Jurkat, Clone E6-1 (cell line): ENCODE measurements around the gene MCM10.

Experiments
- DNase-seq: peaks from one replicate; pipeline ENCODE4 v3.0.0-alpha.2; 2011; ENCODE audit warnings: low read depth, low spot score
- H3K4me3 ChIP-seq: 2 replicates; pipeline ENCODE4 v1.5.1; 2011; ENCODE audit warnings: mild to moderate bottlenecking, low read length, control low read depth, moderate library complexity

Gene MCM10

DNA sequence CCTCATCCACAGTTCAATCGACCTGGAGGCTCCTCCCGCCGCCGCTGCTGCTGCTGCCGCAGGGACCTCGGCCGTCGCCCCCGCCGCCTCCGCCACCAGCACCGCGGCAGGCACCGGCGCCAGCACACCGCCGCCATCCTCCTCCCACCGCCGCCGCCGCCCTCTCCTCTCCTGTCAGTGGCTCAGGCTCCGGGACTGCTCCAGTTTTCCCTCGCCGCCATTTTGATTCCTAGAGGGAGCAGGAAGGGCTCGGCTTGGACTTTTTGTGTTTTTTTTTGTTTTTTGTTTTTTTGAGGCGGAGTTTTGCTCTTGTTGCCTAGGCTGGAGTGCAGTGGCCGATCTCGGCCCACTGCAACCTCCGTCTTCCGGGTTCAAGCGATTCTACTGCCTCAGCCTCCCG is 3.0 kb upstream of the MCM10 start:
- DNase-seq: no peak
- no peak overlapping the region for H3K4me3 ChIP-seq

DNA sequence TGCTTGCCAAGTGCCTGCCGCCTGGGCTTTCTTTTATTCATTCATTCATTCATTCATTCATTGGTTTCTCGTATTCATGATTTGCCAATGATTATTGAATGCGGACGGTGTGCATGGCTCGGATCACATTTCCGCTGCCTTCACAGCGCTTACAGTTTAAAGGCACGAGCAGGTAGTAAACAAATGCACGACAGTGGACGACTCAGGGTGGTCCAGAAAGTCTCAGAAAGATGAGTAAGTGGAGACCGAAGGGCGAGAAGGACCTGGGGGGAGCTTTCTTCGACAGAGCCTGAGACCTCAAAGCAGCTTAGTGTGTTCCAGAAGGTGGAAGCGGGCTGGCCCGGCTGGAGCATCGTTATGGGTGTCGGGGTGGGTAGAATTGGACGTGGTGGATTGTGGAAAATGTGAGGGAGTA is 506 bp downstream of the MCM10 start:
- DNase-seq: peak; percentile 9
- peak overlapping the region; percentile 96 for H3K4me3 ChIP-seq

GRCh38 chr10:13163859-13164258 is 2.5 kb downstream of the MCM10 start:
- no peak overlapping the region for H3K4me3 ChIP-seq
- no peak for DNase-seq

DNA sequence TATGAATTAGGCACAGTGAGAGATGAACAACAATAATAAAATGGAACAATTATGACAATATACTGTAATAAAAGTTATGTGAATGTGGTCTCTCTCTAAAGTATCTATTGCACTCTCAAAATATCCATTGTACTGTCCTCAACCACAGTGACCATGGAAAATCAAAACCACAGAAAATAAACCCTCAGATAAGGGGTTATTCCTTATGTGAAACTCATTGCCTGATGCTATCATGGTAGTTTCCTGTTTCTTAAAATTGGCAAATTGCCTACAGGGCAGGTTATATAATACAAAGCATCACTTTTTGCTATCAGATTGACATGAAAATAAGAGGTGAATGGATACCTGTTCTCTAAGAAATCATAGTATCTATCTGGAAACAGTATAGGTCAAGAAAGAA is 3.8 kb downstream of the MCM10 start:
- DNase-seq: no peak
- no peak overlapping the region for H3K4me3 ChIP-seq

DNA sequence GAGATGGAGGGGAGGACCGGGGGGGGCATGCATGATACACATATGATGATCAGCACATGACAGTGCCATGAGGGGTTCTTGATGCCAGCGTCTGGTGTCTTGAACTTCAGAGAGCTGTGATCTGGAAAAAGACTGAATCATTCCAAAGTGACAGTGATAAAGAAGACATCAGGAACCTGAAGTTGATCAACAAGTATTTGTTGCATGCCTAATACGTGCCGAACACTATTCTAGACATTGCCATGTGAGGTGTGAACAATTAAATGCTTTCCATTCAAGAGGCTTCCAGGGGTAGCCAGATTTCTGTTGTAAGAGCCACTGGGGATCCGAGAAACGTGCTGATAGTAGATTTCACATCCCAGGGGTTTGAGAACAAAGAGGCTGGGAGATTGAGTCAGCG is 6.2 kb downstream of the MCM10 start:
- no peak for DNase-seq
- no peak overlapping the region for H3K4me3 ChIP-seq

- no peak for DNase-seq
- no peak overlapping the region for H3K4me3 ChIP-seq
Measured at GRCh38 chr10:13168781-13169180, 7.4 kb downstream of the MCM10 start.

GRCh38 chr10:13173616-13174015 is 12.3 kb downstream of the MCM10 start:
- DNase-seq: no peak
- H3K4me3 ChIP-seq: no peak overlapping the region

DNA sequence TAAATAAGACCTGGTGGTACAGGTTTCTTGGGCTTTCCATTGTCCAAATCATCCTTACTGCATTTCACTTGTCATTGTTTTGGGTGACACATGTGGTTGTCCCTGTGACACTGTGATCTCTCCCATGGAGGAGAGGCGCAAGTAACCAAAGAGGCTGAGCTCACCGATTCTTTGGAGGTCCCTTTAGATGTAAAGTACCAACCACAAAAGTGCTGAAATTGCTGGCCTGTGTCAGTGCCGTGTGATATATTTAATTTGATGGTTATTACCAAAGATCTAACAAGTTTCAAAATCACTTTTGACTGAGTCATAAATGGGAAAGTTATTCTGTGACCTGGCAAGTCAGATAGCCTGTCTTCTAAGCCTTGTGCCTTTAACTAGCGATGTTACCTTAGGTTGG is 19.4 kb downstream of the MCM10 start:
- no peak overlapping the region for H3K4me3 ChIP-seq
- DNase-seq: no peak

DNA sequence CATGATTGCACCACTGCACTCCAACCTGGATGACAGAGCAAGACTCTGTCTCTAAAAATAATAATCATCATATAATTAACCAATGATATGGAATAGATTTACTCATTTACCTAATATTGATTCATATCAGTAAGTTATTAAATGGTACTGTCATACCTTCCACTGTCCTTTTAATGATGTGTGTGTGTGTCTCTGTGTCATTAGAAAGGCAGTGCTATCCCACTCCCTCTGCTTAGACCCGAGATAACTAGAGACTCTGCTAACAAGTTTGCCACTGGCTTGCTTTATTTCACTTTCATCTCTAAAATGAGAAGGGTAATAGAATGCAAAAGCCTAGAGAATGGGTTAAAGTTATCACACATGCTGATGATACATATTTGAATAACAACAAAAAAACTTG is 21.1 kb downstream of the MCM10 start:
- no peak for DNase-seq
- H3K4me3 ChIP-seq: no peak overlapping the region

- H3K4me3 ChIP-seq: no peak overlapping the region
- DNase-seq: no peak
Measured at GRCh38 chr10:13183625-13184024, 22.3 kb downstream of the MCM10 start.

DNA sequence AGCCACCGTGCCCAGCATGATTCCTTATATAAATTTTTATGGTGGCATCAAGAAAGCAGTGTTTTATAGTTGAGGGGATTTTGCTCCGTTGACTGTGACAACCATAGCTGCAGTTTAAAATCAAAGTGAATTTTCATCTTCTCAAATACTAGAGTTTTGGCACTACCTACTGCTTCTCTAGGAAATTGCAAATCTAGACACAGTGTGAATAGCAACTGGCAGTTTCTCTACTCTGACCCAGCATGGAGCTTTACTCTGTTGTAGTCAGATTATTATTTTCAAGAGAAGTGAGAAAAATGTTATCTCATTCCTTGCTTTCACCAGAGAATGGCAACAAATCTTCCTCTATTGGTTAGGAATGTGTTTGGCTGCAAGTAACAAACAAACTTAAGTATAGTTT is 22.9 kb downstream of the MCM10 start:
- no peak overlapping the region for H3K4me3 ChIP-seq
- no peak for DNase-seq

- no peak overlapping the region for H3K4me3 ChIP-seq
- no peak for DNase-seq
Measured at GRCh38 chr10:13184730-13185514, 23.6 kb downstream of the MCM10 start.

DNA sequence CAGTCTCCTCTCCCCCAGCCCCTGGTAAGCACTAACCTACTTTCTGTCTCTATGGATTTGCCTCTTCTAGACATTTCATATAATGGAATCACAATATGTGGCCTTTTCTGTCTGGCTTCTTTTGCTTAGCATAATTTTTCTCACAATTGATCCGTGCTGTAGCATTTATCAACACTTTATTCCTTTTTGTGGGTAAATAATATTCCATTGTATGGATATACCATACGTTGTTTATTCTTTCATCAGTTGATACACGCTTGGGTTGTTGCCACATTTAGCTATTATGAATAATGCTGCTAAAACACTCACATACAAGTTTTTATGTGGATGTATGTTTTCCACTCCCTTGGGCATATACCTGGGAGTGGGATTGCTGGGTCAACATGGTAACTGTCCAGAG is 25.8 kb downstream of the MCM10 start:
- no peak overlapping the region for H3K4me3 ChIP-seq
- no peak for DNase-seq

DNA sequence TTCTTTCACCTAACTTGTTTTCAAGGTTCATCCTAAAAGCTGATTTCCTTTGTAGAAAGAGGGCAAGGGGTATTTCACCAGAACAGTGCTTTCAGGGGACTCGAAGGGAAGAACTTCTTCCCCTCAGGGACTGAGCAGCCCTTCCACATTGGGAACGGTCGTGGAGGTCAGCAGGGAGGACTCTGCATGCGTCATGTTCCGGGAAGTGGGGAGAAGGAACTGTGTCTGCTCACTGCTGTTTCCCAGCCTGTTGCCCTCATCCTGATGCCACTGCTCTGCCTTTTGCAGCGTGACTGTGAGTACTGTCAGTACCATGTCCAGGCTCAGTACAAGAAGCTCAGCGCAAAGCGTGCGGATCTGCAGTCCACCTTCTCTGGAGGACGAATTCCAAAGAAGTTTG is 27.2 kb downstream of the MCM10 start:
- DNase-seq: no peak
- no peak overlapping the region for H3K4me3 ChIP-seq

DNA sequence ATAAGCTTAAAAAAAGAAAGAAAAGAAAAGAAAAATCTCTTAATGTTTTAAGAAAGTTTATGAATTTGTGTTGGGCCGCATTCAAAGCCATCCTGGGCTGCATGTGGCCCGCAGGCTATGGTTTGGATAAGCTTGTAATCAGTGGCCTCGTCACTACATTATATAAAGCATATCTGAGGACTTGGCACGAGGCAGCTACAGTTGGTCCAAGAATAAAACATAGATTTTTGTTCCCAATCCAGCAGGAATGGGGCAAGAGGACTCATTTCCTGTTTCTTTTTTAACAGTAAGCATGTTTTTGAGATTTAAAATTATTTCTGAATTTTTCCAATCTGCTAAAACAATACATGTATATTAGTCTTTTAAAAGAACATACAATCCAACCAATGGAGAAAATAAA is 28.6 kb downstream of the MCM10 start:
- no peak for DNase-seq
- H3K4me3 ChIP-seq: no peak overlapping the region

DNA sequence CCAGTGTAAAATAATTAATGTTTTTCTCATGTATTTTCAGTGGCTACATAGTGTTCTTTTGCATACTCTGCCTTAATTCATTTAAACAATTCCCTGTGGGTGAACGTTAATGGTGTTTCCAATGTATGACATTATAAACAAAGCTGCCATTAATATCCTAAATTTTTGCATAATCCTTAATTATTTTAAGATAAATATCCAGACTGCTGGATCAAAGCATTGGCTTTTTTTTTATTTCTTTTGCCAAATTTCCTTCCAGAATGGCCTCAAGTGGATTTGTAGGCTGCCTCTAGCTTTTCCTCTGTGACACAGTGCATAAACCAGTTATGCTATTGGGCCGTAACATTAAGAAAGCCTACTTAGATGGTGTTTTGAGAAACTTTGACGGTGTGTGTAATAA is 29.5 kb downstream of the MCM10 start:
- no peak for DNase-seq
- no peak overlapping the region for H3K4me3 ChIP-seq

GRCh38 chr10:13191362-13191761 is 30.0 kb downstream of the MCM10 start:
- no peak for DNase-seq
- H3K4me3 ChIP-seq: no peak overlapping the region

DNA sequence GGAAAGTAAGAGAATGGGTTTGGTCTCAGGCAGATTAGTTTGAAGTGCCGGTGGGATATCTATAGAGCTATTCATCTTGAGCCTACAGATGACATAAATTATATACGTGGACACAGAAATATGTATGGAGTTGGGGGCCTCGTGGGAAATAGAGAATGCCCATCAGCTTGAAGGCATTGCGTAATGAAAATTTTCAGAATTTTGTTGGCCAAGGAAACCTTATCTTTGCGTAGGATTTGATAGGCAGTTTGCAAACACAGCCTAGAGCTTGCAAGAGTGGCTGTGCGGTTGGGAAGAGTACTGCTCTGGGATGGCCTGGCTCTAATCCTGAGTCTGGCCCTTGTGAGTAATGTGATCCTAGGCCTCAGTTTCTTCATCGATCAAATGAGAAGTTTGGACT is 32.3 kb downstream of the MCM10 start:
- DNase-seq: no peak
- no peak overlapping the region for H3K4me3 ChIP-seq

DNA sequence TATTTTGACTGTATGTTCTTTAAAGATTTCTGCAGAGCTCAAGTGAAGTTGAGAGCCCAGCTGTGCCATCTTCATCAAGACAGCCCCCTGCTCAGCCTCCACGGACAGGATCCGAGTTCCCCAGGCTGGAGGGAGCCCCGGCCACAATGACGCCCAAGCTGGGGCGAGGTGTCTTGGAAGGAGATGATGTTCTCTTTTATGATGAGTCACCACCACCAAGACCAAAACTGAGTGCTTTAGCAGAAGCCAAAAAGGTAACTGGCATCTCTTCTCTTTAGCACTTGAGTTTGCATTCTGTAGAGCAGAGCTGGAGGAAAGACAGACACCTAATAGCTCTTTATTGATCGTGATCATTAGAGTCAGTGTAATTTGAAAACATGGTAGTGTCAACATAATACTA is 33.7 kb downstream of the MCM10 start:
- DNase-seq: no peak

DNA sequence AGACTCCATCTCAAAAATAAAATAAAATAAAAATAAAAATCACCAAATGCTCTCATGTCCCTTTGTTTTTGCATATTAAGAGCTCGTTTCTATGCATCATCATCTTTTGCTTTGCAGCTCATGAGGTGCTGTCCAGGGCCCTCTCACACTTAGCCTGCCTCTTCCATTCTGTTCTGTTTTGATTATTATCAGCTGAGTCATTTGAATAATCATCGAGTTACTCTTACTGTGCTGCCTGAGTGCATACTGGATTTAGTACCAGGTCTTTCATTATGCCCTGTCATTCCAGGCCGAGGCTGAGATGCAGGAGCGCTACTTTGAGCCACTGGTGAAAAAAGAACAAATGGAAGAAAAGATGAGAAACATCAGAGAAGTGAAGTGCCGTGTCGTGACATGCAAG is 39.8 kb downstream of the MCM10 start:
- no peak overlapping the region for H3K4me3 ChIP-seq
- DNase-seq: no peak

More for the DNA sequence above, 33.7 kb downstream of the MCM10 start:
- H3K4me3 ChIP-seq: no peak overlapping the region

GRCh38 chr10:13206091-13206490 is 44.7 kb downstream of the MCM10 start:
- no peak for DNase-seq
- H3K4me3 ChIP-seq: no peak overlapping the region
